Panc1 (cell line): ENCODE results near the gene MRPL55. TPM values are rescaled to one million over a fixed set of nuclear protein-coding genes. Genes with fewer than 3 reads are reported as not detected.

Experiments used
- ATAC-seq: fragments of 200-7000 bp; cut with Tn5 transposase; 2 replicates; pipeline ENCODE4 v1.9.1; 2020; ENCODE audit warnings: mild to moderate bottlenecking, moderate library complexity
- BruUV-seq: library from RNA; stranded (reverse); fragments of 400-500 nt; replicated peaks from 2 replicates; lab custom pipeline; 2021; lab: Mats Ljungman, UMichigan
- CTCF ChIA-PET: fragments of 300-600 bp; sonication (Branson Sonifier 250); formaldehyde crosslinking; loops from one replicate; lab custom pipeline; 2022; ENCODE audit warnings: antibody characterized with exemption; lab: Charles Lee
- POLR2A ChIA-PET: fragments of 300-600 bp; sonication (Branson Sonifier 250); formaldehyde crosslinking; loops from one replicate; lab custom pipeline; 2022; ENCODE audit warnings: antibody characterized with exemption; lab: Charles Lee
- DNase-seq: peaks from one replicate; pipeline ENCODE4 v3.0.0-alpha.2; 2010; ENCODE audit warnings: low read depth, low spot score
- H3K27ac ChIP-seq: 2 replicates; pipeline ENCODE4 v1.5.1; 2011; ENCODE audit warnings: mild to moderate bottlenecking, low read length, inconsistent platforms
- H3K27me3 ChIP-seq: fragments of 200-500 bp; sonication (Bioruptor generic); 2 replicates; pipeline ENCODE4 v1.6.0; 2014; ENCODE audit warnings: low read length, inconsistent platforms; ENCODE audit not compliant: control insufficient read depth, insufficient read depth
- H3K36me3 ChIP-seq: fragments of 200-500 bp; sonication (Bioruptor generic); 2 replicates; pipeline ENCODE4 v1.5.1; 2014; ENCODE audit warnings: inconsistent platforms, mild to moderate bottlenecking, low read length, moderate library complexity; ENCODE audit not compliant: control insufficient read depth, insufficient read depth
- H3K4me1 ChIP-seq: 2 replicates; pipeline ENCODE4 v1.5.1; 2011; ENCODE audit warnings: inconsistent platforms, mild to moderate bottlenecking, low read length, moderate library complexity; ENCODE audit not compliant: control insufficient read depth, insufficient read depth
- H3K4me3 ChIP-seq, 2 experiments: 2 replicates each; pipeline ENCODE4 v1.5.1; 2011 to 2012; ENCODE audit warnings: low read depth in 2 of 2, low read length in 2 of 2, mild to moderate bottlenecking in 2 of 2, inconsistent platforms in 1 of 2, moderate library complexity in 1 of 2
- H3K9me3 ChIP-seq: fragments of 200-500 bp; sonication (Bioruptor generic); 2 replicates; pipeline ENCODE4 v1.5.1; 2014; ENCODE audit warnings: low read depth, mild to moderate bottlenecking, inconsistent platforms, low read length, moderate library complexity; ENCODE audit not compliant: control insufficient read depth, insufficient read depth
- POLR2AphosphoS5 ChIP-seq: IDR thresholded peaks from 2 replicates; pipeline ENCODE4 v1.6.1; 2012; ENCODE audit warnings: mild to moderate bottlenecking, low read depth, low read length, moderate library complexity
- SIN3A ChIP-seq: IDR thresholded peaks from 2 replicates; pipeline ENCODE4 v1.6.1; 2012; ENCODE audit warnings: low read depth, mild to moderate bottlenecking, low read length, moderate library complexity, borderline replicate concordance; ENCODE audit not compliant: insufficient read depth
- in situ Hi-C: cut with HindIII; loops from 2 replicates; pipeline ENCODE4 v1.10.0; 2016; ENCODE audit warnings: low sequenced_read_pairs, low pct_unique_long_range_greater_than_20kb
- intact Hi-C: fragments of 100-400 bp; cut with micrococcal nuclease; formaldehyde crosslinking; loops from one replicate; pipeline ENCODE4 v1.10.0; 2022; ENCODE audit not compliant: unreplicated experiment
- total RNA-seq: library from RNA; stranded (reverse); gene quantifications from one replicate; pipeline ENCODE4 v1.2.1, GENCODE V29; 2021; ENCODE audit not compliant: unreplicated experiment
- TF ChIP-seq, protein P1 (sequence below), 2 experiments: IDR thresholded peaks; 2 replicates each; pipeline ENCODE4 v1.6.1; 2011 to 2012; ENCODE audit warnings: low read depth in 2 of 2, control low read depth in 1 of 2, low read length in 1 of 2, mild to moderate bottlenecking in 1 of 2, moderate library complexity in 1 of 2; ENCODE audit not compliant: insufficient read depth in 1 of 2
- TF ChIP-seq, protein P2 (sequence below): fragments of 450-650 bp; IDR thresholded peaks from 2 replicates; pipeline ENCODE4 v1.5.1; 2017; ENCODE audit warnings: mild to moderate bottlenecking

Gene MRPL55
- total RNA-seq, 1 experiment from 2014 or later, result 53.0 TPM

DNA sequence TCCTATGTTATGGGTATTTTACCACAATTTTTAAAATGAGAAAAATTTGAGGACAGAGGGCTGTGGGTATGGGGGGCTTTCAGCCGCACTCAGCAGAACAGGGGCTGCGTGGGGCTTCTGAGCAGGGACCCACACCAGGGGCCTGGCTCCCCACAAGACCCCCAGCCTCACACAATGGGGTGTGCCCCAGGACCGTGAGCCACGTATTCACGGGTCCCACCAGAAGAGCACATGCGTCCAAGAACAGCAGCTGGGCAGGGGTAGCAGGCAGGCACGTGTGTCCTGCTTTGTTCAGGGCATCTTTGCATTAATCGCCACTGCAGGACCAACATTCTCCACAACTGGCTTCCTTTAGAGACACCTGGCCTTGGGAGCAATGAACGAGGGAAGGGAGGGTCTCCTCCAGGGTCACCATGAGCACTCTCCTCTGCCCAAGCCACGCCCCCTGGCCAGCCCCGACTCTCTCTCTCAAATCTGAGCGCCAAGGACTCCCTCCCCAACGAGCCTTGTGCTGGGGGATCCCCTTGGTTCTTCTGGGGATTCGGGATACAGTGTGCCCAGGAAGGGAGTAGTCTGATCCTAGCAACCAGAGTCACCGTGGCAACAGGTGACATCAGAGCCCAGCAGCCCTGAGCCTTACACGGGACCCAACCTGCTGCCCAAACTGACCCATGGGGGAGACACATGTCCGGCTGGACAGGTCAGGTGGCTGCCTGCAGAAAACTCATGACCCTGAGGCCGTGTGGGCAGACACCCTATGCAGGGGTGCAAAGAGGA lies 34.0 kb downstream of the MRPL55 start:
- no TSS peak for BruUV-seq
- Histone ChIP-seq H3K27ac (no peak overlapping the region), H3K4me3 (no peak overlapping the region), H3K27me3 (no peaks in the 10 kb centered on the region), H3K4me1 (no peaks in the 10 kb centered on the region), H3K9me3 (no peaks in the 10 kb centered on the region), H3K36me3 (no peaks in the 10 kb centered on the region)
- in situ Hi-C loops, result no loop called here
- no peak for TF ChIP-seq SIN3A
- TF ChIP-seq POLR2AphosphoS5, result peak; percentile 13; the same call in 1 of the 2 replicates
- ChIA-PET POLR2A (no interaction called here), CTCF (no interaction called here)
- 0 out of 2 replicates have a peak, but pooled peaks have one; percentile 19 for ATAC-seq
- intact Hi-C loops, result no loop called here
- DNase-seq, result no peak

DNA sequence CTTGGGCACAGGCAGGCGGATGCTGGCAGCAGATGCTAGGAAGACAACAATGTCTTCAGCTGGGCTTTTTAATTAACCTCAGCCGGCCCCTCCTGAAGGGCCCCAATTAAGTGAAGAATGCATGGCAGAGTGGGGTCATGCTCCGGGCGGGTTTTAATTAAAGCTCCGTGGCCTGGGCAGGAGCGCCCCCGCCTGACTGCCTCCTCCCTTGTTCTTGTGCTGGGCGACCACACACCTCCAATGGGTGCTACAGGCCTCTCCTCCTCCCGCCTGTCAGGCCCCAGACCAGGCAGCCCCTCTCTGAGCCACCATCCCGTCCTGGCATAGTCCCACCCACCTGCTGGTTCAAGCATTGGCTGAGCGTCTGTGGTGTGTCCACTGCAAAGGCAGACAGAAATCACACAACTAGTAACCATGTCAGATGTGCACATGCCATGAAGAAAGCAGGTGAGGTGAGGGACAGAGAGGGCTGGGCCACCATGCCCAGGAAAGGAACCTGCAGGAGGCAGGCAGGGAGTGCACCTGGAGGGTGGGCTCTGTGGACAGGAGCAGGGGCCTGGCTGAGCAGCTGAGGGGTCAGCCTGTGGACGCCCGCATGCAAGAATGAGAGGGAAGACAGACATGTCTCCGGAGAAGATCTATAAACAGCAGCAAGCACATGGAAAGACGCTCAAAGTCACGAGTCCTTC lies 35.1 kb downstream of the MRPL55 start:
- H3K27me3 ChIP-seq, result no peaks in the 10 kb centered on the region
- intact Hi-C loops (loop anchor here (2.0 kb wide), 1 partner anchor 73 kb away; no protein-coding TSS in a partner anchor), in situ Hi-C loops (no loop called here)
- H3K36me3 ChIP-seq, result no peaks in the 10 kb centered on the region
- peak; percentile 56 for ATAC-seq
- H3K27ac ChIP-seq, result no peak overlapping the region
- BruUV-seq, result no TSS peak
- no peaks in the 10 kb centered on the region for H3K4me1 ChIP-seq
- ChIA-PET CTCF (interaction anchor here (0.6 to 1.0 kb wide), 3 partner anchors 25 to 75 kb away, joined by 3 to 7 read pairs (median 4); no protein-coding TSS in a partner anchor), POLR2A (no interaction called here)
- DNase-seq, result no peak
- H3K4me3 ChIP-seq, result no peak overlapping the region
- TF ChIP-seq, protein P1, sequence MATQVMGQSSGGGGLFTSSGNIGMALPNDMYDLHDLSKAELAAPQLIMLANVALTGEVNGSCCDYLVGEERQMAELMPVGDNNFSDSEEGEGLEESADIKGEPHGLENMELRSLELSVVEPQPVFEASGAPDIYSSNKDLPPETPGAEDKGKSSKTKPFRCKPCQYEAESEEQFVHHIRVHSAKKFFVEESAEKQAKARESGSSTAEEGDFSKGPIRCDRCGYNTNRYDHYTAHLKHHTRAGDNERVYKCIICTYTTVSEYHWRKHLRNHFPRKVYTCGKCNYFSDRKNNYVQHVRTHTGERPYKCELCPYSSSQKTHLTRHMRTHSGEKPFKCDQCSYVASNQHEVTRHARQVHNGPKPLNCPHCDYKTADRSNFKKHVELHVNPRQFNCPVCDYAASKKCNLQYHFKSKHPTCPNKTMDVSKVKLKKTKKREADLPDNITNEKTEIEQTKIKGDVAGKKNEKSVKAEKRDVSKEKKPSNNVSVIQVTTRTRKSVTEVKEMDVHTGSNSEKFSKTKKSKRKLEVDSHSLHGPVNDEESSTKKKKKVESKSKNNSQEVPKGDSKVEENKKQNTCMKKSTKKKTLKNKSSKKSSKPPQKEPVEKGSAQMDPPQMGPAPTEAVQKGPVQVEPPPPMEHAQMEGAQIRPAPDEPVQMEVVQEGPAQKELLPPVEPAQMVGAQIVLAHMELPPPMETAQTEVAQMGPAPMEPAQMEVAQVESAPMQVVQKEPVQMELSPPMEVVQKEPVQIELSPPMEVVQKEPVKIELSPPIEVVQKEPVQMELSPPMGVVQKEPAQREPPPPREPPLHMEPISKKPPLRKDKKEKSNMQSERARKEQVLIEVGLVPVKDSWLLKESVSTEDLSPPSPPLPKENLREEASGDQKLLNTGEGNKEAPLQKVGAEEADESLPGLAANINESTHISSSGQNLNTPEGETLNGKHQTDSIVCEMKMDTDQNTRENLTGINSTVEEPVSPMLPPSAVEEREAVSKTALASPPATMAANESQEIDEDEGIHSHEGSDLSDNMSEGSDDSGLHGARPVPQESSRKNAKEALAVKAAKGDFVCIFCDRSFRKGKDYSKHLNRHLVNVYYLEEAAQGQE (IDR thresholded peaks at IDR 0.05; ENCODE audit: insufficient read depth in 1 of 2, low read depth in 2 of 2, low read length in 1 of 2), result no peak
- TF ChIP-seq, protein P2, sequence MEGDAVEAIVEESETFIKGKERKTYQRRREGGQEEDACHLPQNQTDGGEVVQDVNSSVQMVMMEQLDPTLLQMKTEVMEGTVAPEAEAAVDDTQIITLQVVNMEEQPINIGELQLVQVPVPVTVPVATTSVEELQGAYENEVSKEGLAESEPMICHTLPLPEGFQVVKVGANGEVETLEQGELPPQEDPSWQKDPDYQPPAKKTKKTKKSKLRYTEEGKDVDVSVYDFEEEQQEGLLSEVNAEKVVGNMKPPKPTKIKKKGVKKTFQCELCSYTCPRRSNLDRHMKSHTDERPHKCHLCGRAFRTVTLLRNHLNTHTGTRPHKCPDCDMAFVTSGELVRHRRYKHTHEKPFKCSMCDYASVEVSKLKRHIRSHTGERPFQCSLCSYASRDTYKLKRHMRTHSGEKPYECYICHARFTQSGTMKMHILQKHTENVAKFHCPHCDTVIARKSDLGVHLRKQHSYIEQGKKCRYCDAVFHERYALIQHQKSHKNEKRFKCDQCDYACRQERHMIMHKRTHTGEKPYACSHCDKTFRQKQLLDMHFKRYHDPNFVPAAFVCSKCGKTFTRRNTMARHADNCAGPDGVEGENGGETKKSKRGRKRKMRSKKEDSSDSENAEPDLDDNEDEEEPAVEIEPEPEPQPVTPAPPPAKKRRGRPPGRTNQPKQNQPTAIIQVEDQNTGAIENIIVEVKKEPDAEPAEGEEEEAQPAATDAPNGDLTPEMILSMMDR, result no peak; the same call in 1 of the 2 replicates
- no peak for TF ChIP-seq POLR2AphosphoS5
- no peaks in the 10 kb centered on the region for H3K9me3 ChIP-seq
